OCI-LY1 (cell line): ENCODE measurements around the gene UNC13A.

Experiments used
- H2AFZ ChIP-seq: fragments of 200-600 bp; sonication (generic), shearing (Covaris generic); 2 replicates; pipeline ENCODE4 v1.6.0; 2014; ENCODE audit warnings: antibody characterized with exemption, mild to moderate bottlenecking, low read length
- H3F3A ChIP-seq: fragments of 200-600 bp; sonication (generic), shearing (Covaris generic); 2 replicates; pipeline ENCODE4 v1.6.0; 2014; ENCODE audit warnings: mild to moderate bottlenecking, antibody characterized with exemption, low read length, moderate library complexity; ENCODE audit not compliant: insufficient read depth
- H3K27ac ChIP-seq: fragments of 200-600 bp; sonication (generic); 2 replicates; pipeline ENCODE4 v1.5.1; 2014; ENCODE audit warnings: low read length, mixed run types, mild to moderate bottlenecking, low read depth; ENCODE audit not compliant: poor library complexity, severe bottlenecking
- H3K27me3 ChIP-seq: fragments of 200-600 bp; sonication (generic); 2 replicates; pipeline ENCODE4 v1.6.0; 2014; ENCODE audit warnings: antibody characterized with exemption, mild to moderate bottlenecking, low read length, moderate library complexity; ENCODE audit not compliant: insufficient read depth
- H3K36me3 ChIP-seq: fragments of 200-600 bp; sonication (generic); 2 replicates; pipeline ENCODE4 v1.6.1; 2014; ENCODE audit warnings: mild to moderate bottlenecking, antibody characterized with exemption, low read length, moderate library complexity, mixed read lengths; ENCODE audit not compliant: insufficient read depth
- H3K4me1 ChIP-seq: fragments of 200-600 bp; sonication (generic); 2 replicates; pipeline ENCODE4 v1.5.1; 2014; ENCODE audit warnings: mild to moderate bottlenecking, low read length, moderate library complexity; ENCODE audit not compliant: insufficient read depth, severe bottlenecking
- H3K4me2 ChIP-seq: fragments of 200-600 bp; sonication (generic), shearing (Covaris generic); 2 replicates; pipeline ENCODE4 v1.6.1; 2014; ENCODE audit warnings: low read length
- H3K4me3 ChIP-seq: fragments of 200-600 bp; sonication (generic); 2 replicates; pipeline ENCODE4 v1.5.1; 2014; ENCODE audit warnings: low read length, low read depth, mild to moderate bottlenecking, mixed read lengths; ENCODE audit not compliant: poor library complexity, severe bottlenecking
- H3K79me2 ChIP-seq: fragments of 200-600 bp; shearing (Covaris generic); 2 replicates; pipeline ENCODE4 v1.6.1; 2016; ENCODE audit warnings: mixed run types, low read length, mixed read lengths; ENCODE audit not compliant: insufficient read depth
- H3K9ac ChIP-seq: fragments of 200-600 bp; sonication (generic), shearing (Covaris generic); 2 replicates; pipeline ENCODE4 v1.6.1; 2014; ENCODE audit warnings: mild to moderate bottlenecking, low read length, mixed read lengths
- H3K9me2 ChIP-seq: fragments of 200-600 bp; sonication (generic), shearing (Covaris generic); 2 replicates; pipeline ENCODE4 v1.6.1; 2014; ENCODE audit warnings: low read depth, mild to moderate bottlenecking, low read length, mixed read lengths
- H3K9me3 ChIP-seq: fragments of 200-600 bp; shearing (Covaris generic); 2 replicates; pipeline ENCODE4 v1.6.1; 2014; ENCODE audit warnings: low read length, mixed read lengths
- H4K20me1 ChIP-seq: fragments of 200-600 bp; sonication (generic), shearing (Covaris generic); 2 replicates; pipeline ENCODE4 v1.6.0; 2016; ENCODE audit warnings: mild to moderate bottlenecking, low read length; ENCODE audit not compliant: insufficient read depth
- CTCF ChIP-seq: fragments of 200-600 bp; sonication (generic), shearing (Covaris generic); IDR thresholded peaks from 2 replicates; pipeline ENCODE4 v1.5.1; 2017; ENCODE audit warnings: mild to moderate bottlenecking, antibody characterized with exemption, low read length, moderate library complexity, mixed read lengths
- EZH2 ChIP-seq: fragments of 200-600 bp; sonication (generic), shearing (Covaris generic); IDR thresholded peaks from 2 replicates; pipeline ENCODE4 v1.8.0; 2017; ENCODE audit warnings: borderline replicate concordance, mixed run types, mild to moderate bottlenecking, antibody characterized with exemption, low read length, moderate library complexity, mixed read lengths

UNC13A gene

DNA sequence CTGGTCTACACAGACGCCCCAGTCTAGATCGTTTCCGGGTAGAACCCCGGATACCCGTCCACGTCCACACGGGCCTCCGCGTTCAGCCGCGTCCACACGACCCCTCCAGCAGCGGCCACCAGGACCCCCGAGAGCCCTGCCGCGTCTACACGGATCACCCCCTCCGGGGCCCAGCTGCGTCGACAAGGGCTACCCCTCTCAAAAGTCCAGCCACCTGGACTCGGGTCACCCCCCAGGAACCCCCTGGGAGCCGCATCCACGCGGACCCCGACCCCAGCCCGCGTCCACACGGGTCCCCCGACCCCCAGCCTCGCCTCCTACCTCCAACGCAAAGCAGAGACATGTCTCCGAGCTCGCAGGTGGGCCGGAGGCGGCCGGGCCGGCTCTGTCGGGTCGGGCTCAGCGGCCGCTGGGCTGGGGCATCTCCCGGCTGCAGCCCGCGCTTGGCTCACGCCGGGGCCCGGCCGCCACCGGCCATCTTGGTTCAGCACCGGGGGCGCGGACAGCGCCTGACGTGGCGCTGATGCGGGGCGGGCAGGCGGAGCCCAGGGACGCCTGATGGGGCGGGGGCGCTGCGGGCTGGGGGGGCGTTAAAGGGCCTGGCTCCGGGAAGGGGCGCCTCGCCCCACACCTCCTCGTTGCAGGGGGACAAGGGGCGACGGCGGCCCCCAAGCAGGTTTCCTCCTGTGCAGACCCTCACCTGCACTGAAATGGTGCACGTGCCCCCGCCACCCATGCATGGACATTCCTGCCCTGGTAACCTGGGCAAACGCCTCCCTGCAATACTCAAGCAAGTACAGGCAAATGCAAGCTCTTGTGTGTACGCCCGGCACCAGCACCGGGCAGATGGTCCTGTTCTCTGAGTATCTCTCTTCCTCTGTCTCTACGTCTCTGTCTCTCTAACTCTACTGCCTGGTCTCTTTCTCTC lies at the start of gene UNC13A:
UNC13A (minus strand) TSS at position 498 of the 928 bp plus-strand sequence; CDS start at position 343, 155 bp downstream.
- Histone ChIP-seq H3K4me2 (no peak within 1 kb of the TSS), H3K9ac (no peak within 1 kb of the TSS), H3F3A (no peaks in the 10 kb centered on the region), H2AFZ (no peak within 1 kb of the TSS), H4K20me1 (no peaks in the 10 kb centered on the region), H3K9me3 (no peaks in the 10 kb centered on the region), H3K9me2 (no peaks in the 10 kb centered on the region), H3K4me3 (no peak within 1 kb of the TSS), H3K27ac (no peak within 1 kb of the TSS), H3K27me3 (no peaks in the 10 kb centered on the region; the same call in 1 of the 2 replicates), H3K4me1 (no peaks in the 10 kb centered on the region), H3K36me3 (no peaks in the 10 kb centered on the region), H3K79me2 (no peaks in the 10 kb centered on the region)
- TF ChIP-seq CTCF (no peak), EZH2 (no peak)

DNA sequence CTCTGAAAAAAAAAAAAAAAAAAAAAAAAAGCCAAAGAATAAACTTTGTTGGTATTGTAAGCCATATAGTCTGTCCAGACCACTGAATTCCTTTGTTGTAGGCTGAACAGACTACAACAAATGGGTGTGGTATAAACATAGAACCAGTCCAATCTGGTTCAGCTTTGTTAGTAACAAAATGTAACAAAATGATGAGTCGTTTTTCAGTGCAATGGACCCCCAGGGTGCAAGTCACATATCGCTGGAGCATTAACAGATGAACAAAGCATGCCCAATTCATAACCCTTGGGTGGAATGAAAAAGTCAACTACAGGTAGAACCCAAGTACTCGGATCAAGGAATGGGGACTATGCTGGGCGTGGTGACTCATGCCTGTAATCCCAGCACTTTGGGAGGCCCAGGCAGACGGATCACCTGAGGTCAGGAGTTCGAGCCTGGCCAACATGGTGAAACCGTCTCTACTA lies 49.6 kb upstream of the UNC13A start:
- H3K27ac ChIP-seq: peak overlapping the region; percentile 57
- peaks cover 32% of the 10 kb centered on the region for H3K36me3 ChIP-seq
- H3K9me3 ChIP-seq: peaks cover 8% of the 10 kb centered on the region; the same call in 1 of the 2 replicates
- H4K20me1 ChIP-seq: no peaks in the 10 kb centered on the region
- H3K4me1 ChIP-seq: peaks cover 20% of the 10 kb centered on the region
- no peak overlapping the region for H3K4me2 ChIP-seq
- no peak overlapping the region for H3K4me3 ChIP-seq
- no peaks in the 10 kb centered on the region for H3K27me3 ChIP-seq
- no peak overlapping the region for H3K9ac ChIP-seq
- no peak for TF ChIP-seq CTCF
- H2AFZ ChIP-seq: no peak overlapping the region
- H3K79me2 ChIP-seq: no peaks in the 10 kb centered on the region
- H3K9me2 ChIP-seq: no peaks in the 10 kb centered on the region
- no peaks in the 10 kb centered on the region for H3F3A ChIP-seq

- Histone ChIP-seq H2AFZ (no peak overlapping the region), H3K9me2 (no peaks in the 10 kb centered on the region), H3K27ac (no peak overlapping the region), H3K4me3 (no peak overlapping the region), H3K27me3 (no peaks in the 10 kb centered on the region), H3K9me3 (0 out of 2 replicates have a peak, but pooled peaks cover 4% of the 10 kb centered on the region), H3F3A (no peaks in the 10 kb centered on the region), H3K4me1 (peaks cover 20% of the 10 kb centered on the region), H4K20me1 (no peaks in the 10 kb centered on the region), H3K4me2 (no peak overlapping the region), H3K79me2 (peaks cover 5% of the 10 kb centered on the region; the same call in 1 of the 2 replicates), H3K36me3 (peaks cover 45% of the 10 kb centered on the region), H3K9ac (no peak overlapping the region)
- TF ChIP-seq EZH2 (no peak), CTCF (no peak)
These were observed 47.3 kb upstream of the UNC13A start for GRCh38 chr19:17735410-17735809.
